ENCODE data around the gene PSORS1C1.

DNA sequence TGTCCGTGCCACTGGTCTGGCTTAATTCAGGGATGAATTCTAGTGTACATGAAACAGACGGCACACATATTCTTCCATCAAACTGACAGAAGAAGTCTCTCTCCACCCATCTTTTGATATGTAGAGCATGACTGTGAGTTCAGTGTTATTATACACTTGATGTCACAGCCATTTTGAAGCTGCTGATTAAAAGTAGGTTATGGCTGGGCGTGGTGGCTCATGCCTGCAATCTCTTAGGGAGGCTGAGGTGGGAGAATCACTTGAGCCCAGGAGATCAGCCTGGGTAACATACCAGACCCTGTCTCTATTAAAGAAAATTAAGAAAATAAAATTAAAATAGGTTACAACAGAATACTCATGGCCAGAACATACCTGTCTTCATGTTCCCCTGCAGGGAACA lies 22.9 kb upstream of the PSORS1C1 start:
- TF ChIP-seq, protein P1, sequence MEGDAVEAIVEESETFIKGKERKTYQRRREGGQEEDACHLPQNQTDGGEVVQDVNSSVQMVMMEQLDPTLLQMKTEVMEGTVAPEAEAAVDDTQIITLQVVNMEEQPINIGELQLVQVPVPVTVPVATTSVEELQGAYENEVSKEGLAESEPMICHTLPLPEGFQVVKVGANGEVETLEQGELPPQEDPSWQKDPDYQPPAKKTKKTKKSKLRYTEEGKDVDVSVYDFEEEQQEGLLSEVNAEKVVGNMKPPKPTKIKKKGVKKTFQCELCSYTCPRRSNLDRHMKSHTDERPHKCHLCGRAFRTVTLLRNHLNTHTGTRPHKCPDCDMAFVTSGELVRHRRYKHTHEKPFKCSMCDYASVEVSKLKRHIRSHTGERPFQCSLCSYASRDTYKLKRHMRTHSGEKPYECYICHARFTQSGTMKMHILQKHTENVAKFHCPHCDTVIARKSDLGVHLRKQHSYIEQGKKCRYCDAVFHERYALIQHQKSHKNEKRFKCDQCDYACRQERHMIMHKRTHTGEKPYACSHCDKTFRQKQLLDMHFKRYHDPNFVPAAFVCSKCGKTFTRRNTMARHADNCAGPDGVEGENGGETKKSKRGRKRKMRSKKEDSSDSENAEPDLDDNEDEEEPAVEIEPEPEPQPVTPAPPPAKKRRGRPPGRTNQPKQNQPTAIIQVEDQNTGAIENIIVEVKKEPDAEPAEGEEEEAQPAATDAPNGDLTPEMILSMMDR (IDR thresholded peaks at IDR 0.05), result no peak
- TF ChIP-seq POLR2A (IDR thresholded peaks at IDR 0.05), result no peak
